HepG2 (cell line): ENCODE measurements around the gene RNF149. TPM values are rescaled to one million over a fixed set of nuclear protein-coding genes. Genes with fewer than 3 reads are reported as not detected.

Source experiments
- ATF1 ChIP-seq: IDR thresholded peaks from 2 replicates; pipeline ENCODE4 v1.6.1; 2016; ENCODE audit warnings: mild to moderate bottlenecking, control low read depth
- CBX2 ChIP-seq, 2 experiments: fragments of 200-600 bp in 1 of 2; sonication (generic); formaldehyde crosslinking in 1 of 2; IDR thresholded peaks; 2 replicates each; pipeline versions ENCODE4 v1.7.0 to v1.8.1; 2018 to 2022; ENCODE audit warnings: low read depth in 2 of 2, low read length in 1 of 2, mild to moderate bottlenecking in 1 of 2, missing genetic modification reagents in 1 of 2
- CEBPG ChIP-seq: IDR thresholded peaks from 2 replicates; pipeline ENCODE4 v1.6.1; 2016
- HDAC2 ChIP-seq: sonication (generic); formaldehyde crosslinking; IDR thresholded peaks from 2 replicates; pipeline ENCODE4 v1.4.0; 2020; ENCODE audit warnings: missing genetic modification reagents
- MAFF ChIP-seq: IDR thresholded peaks from 2 replicates; pipeline ENCODE4 v1.6.1; 2011; ENCODE audit warnings: low read depth, low read length, improper control_type of control experiment
- NBN ChIP-seq: fragments of 450-650 bp; conservative IDR thresholded peaks from 2 replicates; pipeline ENCODE4 v1.6.1; 2017
- NFKB2 ChIP-seq: sonication (generic); formaldehyde crosslinking; IDR thresholded peaks from 2 replicates; pipeline ENCODE4 v1.4.0; 2020; ENCODE audit warnings: missing genetic modification reagents, borderline replicate concordance
- NRL ChIP-seq: sonication (generic); formaldehyde crosslinking; IDR thresholded peaks from 2 replicates; pipeline ENCODE4 v1.5.0; 2020; ENCODE audit warnings: missing genetic modification reagents, mild to moderate bottlenecking, moderate library complexity, borderline replicate concordance
- RORA ChIP-seq: sonication (generic); formaldehyde crosslinking; IDR thresholded peaks from 2 replicates; pipeline ENCODE4 v1.5.0; 2020; ENCODE audit warnings: mild to moderate bottlenecking, missing genetic modification reagents, moderate library complexity
- SETDB1 ChIP-seq: sonication (generic); formaldehyde crosslinking; IDR thresholded peaks from 2 replicates; pipeline ENCODE4 v1.5.1; 2020; ENCODE audit warnings: missing genetic modification reagents, mild to moderate bottlenecking, borderline replicate concordance
- SRSF4 ChIP-seq: fragments of 200-400 bp; formaldehyde crosslinking; IDR thresholded peaks from one replicate; pipeline ENCODE4 v1.6.1; 2018; ENCODE audit warnings: mild to moderate bottlenecking, low read depth, low read length, moderate library complexity; ENCODE audit not compliant: poor library complexity, severe bottlenecking
- SSRP1 ChIP-seq: IDR thresholded peaks from 2 replicates; pipeline ENCODE4 v1.6.1; 2016; ENCODE audit warnings: control low read depth
- TARDBP ChIP-seq: sonication (generic); formaldehyde crosslinking; IDR thresholded peaks from 2 replicates; pipeline ENCODE4 v1.8.0; 2022; ENCODE audit warnings: mild to moderate bottlenecking, missing genetic modification reagents
- ZBTB7B ChIP-seq: sonication (generic); formaldehyde crosslinking; IDR thresholded peaks from 2 replicates; pipeline ENCODE4 v1.4.0; 2020; ENCODE audit warnings: missing genetic modification reagents
- ZNF441 ChIP-seq: sonication (generic); formaldehyde crosslinking; IDR thresholded peaks from 2 replicates; pipeline ENCODE4 v1.7.0; 2021; ENCODE audit warnings: missing genetic modification reagents, borderline replicate concordance
- ZNF451 ChIP-seq: sonication (generic); formaldehyde crosslinking; IDR thresholded peaks from 2 replicates; pipeline ENCODE4 v1.5.0; 2020; ENCODE audit warnings: mild to moderate bottlenecking, missing genetic modification reagents
- ZNF674 ChIP-seq: sonication (generic); formaldehyde crosslinking; IDR thresholded peaks from 2 replicates; pipeline ENCODE4 v1.5.0; 2020; ENCODE audit warnings: low read depth, mild to moderate bottlenecking, missing genetic modification reagents
- polyA plus RNA-seq, 8 experiments: library from polyadenylated mRNA; depleted of rRNA in 3 of 8; stranded (reverse) in 7 of 8; unstranded in 1 of 8; fragments of >200 nt; fragmentation: Illumina TruSeq in 4 of 8; extraction: Trizol in 4 of 8; gene quantifications; 2 replicates each; pipeline versions ENCODE4 v1.2.1 to v1.2.3, GENCODE V29; 2011 to 2016; ENCODE audit warnings: low read depth in 4 of 8, missing spikeins in 1 of 8, mixed read lengths in 1 of 8; ENCODE audit not compliant: insufficient read depth in 1 of 8
- total RNA-seq, 5 experiments: library from RNA; depleted of rRNA; stranded (reverse); fragments of >200 nt; fragmentation: Illumina TruSeq; extraction: Trizol; gene quantifications; 2 replicates each; pipeline ENCODE4 v1.2.3, GENCODE V29; 2016; ENCODE audit warnings: low read depth in 1 of 5
- TF ChIP-seq, protein P1 (sequence below): sonication (generic); formaldehyde crosslinking; IDR thresholded peaks from 2 replicates; pipeline ENCODE4 v1.8.0; 2022; ENCODE audit warnings: missing genetic modification reagents, low read depth, mild to moderate bottlenecking, borderline replicate concordance
- TF ChIP-seq, protein P2 (sequence below): sonication (generic); formaldehyde crosslinking; IDR thresholded peaks from 2 replicates; pipeline ENCODE4 v1.5.1; 2020; ENCODE audit warnings: missing genetic modification reagents, mild to moderate bottlenecking, borderline replicate concordance
- TF ChIP-seq, protein P3 (sequence below): conservative IDR thresholded peaks from 2 replicates; pipeline ENCODE4 v1.6.1; 2018; ENCODE audit warnings: missing genetic modification reagents
- TF ChIP-seq, protein P4 (sequence below): sonication (generic); formaldehyde crosslinking; IDR thresholded peaks from 2 replicates; pipeline ENCODE4 v1.5.0; 2020; ENCODE audit warnings: missing genetic modification reagents
- TF ChIP-seq, protein P5 (sequence below): sonication (generic); formaldehyde crosslinking; IDR thresholded peaks from 2 replicates; pipeline ENCODE4 v1.5.0; 2020; ENCODE audit warnings: mild to moderate bottlenecking, missing genetic modification reagents

The RNF149 gene
- total and polyA plus RNA-seq, 2 of the 13 experiments (the other 11 are each of a cell fraction or from before 2014, with no cell fraction given): 87.6 to 109 TPM

DNA sequence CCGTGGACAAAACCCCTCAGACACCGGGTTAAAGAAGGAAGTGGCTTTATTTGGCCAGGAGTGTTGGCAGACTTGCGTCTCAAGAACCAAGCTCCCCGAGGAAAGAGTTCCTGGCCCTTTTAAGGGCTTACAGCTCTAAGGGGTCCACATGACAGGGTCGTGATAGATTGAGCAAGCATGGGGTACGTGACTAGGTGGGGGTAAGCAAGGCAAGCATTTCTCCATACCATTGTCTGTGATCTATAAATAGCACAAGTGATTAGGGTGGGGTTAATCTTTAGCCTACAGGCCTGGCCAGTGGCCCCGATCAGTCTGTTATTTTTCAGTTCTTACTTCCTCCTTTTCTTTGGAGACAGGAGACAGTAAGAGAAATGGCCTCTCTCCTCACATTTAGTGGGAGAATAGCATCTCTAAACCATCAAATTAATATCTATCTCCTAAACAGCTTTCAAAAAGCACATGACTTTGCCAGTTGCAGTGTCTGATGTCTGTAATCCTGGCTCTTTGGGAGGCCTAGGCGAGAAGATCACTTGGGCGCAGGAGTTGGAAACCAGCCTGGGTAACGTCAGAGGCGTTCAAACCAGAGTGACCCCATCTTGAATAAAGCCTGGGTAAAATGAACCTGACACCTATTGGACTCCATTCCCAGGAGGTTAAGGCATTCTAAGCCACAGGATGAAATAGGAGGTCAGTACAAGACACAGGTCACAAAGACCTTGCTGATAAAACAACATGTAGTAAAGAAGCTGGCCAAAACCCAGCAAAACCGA is 74.1 kb downstream of the RNF149 start (continued):
- TF ChIP-seq, protein P1, sequence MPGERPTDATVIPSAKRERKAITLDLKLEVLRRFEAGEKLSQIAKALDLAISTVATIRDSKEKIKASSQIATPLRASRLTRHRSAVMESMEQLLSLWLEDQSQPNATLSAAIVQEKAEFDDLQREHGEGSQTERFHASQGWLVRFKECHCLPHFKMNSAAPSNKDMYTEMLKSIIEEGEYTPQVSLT (CRISPR knock-in tag): no peak
- TF ChIP-seq ZBTB7B (CRISPR knock-in tag): peak; percentile 43
- TF ChIP-seq NBN: no peak
- TF ChIP-seq SSRP1 (CRISPR knock-in tag): no peak
- no peak for TF ChIP-seq ZNF441 (CRISPR knock-in tag)
- TF ChIP-seq RORA (CRISPR knock-in tag): no peak
- TF ChIP-seq SRSF4: no peak
- no peak for TF ChIP-seq NFKB2 (CRISPR knock-in tag)
- no peak for TF ChIP-seq ZNF674 (CRISPR knock-in tag)
- TF ChIP-seq, protein P2, sequence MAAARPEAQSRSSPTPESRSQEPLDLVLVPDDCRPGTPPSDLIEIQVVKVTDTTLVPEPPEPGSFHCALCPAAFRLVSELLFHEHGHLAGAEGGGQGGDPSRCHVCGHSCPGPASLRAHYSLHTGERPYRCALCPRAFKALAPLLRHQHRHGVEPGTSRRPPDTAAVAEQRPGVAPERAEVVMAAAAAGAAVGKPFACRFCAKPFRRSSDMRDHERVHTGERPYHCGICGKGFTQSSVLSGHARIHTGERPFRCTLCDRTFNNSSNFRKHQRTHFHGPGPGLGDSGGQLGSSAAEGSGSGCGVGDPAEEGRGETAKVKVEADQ: no peak
- TF ChIP-seq NRL: no peak
- no peak for TF ChIP-seq CBX2 (IDR thresholded peaks at IDR 0.05; ENCODE audit: low read depth, low read length)
- no peak for TF ChIP-seq CBX2 (CRISPR knock-in tag; IDR thresholded peaks at IDR 0.05; ENCODE audit: low read depth)
- TF ChIP-seq, protein P3, sequence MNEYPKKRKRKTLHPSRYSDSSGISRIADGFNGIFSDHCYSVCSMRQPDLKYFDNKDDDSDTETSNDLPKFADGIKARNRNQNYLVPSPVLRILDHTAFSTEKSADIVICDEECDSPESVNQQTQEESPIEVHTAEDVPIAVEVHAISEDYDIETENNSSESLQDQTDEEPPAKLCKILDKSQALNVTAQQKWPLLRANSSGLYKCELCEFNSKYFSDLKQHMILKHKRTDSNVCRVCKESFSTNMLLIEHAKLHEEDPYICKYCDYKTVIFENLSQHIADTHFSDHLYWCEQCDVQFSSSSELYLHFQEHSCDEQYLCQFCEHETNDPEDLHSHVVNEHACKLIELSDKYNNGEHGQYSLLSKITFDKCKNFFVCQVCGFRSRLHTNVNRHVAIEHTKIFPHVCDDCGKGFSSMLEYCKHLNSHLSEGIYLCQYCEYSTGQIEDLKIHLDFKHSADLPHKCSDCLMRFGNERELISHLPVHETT (CRISPR knock-in tag): no peak
- TF ChIP-seq, protein P4, sequence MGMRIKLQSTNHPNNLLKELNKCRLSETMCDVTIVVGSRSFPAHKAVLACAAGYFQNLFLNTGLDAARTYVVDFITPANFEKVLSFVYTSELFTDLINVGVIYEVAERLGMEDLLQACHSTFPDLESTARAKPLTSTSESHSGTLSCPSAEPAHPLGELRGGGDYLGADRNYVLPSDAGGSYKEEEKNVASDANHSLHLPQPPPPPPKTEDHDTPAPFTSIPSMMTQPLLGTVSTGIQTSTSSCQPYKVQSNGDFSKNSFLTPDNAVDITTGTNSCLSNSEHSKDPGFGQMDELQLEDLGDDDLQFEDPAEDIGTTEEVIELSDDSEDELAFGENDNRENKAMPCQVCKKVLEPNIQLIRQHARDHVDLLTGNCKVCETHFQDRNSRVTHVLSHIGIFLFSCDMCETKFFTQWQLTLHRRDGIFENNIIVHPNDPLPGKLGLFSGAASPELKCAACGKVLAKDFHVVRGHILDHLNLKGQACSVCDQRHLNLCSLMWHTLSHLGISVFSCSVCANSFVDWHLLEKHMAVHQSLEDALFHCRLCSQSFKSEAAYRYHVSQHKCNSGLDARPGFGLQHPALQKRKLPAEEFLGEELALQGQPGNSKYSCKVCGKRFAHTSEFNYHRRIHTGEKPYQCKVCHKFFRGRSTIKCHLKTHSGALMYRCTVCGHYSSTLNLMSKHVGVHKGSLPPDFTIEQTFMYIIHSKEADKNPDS (CRISPR knock-in tag): no peak
- TF ChIP-seq TARDBP: no peak
- no peak for TF ChIP-seq ZNF451 (CRISPR knock-in tag)
- no peak for TF ChIP-seq HDAC2 (CRISPR knock-in tag)
- 0 out of 2 replicates have a peak, but pooled peaks have one; percentile 13 for TF ChIP-seq ATF1 (CRISPR knock-in tag)
- TF ChIP-seq MAFF: no peak
- TF ChIP-seq, protein P5, sequence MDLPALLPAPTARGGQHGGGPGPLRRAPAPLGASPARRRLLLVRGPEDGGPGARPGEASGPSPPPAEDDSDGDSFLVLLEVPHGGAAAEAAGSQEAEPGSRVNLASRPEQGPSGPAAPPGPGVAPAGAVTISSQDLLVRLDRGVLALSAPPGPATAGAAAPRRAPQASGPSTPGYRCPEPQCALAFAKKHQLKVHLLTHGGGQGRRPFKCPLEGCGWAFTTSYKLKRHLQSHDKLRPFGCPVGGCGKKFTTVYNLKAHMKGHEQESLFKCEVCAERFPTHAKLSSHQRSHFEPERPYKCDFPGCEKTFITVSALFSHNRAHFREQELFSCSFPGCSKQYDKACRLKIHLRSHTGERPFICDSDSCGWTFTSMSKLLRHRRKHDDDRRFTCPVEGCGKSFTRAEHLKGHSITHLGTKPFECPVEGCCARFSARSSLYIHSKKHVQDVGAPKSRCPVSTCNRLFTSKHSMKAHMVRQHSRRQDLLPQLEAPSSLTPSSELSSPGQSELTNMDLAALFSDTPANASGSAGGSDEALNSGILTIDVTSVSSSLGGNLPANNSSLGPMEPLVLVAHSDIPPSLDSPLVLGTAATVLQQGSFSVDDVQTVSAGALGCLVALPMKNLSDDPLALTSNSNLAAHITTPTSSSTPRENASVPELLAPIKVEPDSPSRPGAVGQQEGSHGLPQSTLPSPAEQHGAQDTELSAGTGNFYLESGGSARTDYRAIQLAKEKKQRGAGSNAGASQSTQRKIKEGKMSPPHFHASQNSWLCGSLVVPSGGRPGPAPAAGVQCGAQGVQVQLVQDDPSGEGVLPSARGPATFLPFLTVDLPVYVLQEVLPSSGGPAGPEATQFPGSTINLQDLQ (CRISPR knock-in tag): no peak
- TF ChIP-seq CEBPG: peak; percentile 78
- no peak for TF ChIP-seq SETDB1 (CRISPR knock-in tag)
